ENCODE results near the gene LZTS3. TPM values are rescaled to one million over a fixed set of nuclear protein-coding genes. Genes with fewer than 3 reads are reported as not detected.

LZTS3 gene
- total and polyA plus RNA-seq, 2 of the 13 experiments (the other 11 are each of a cell fraction or from before 2014, with no cell fraction given) = 10.1 to 31.3 TPM

GRCh38 chr20:3203315-3204123, 30.2 kb upstream of the LZTS3 start (continued):
- TF ChIP-seq ZNF160 (CRISPR knock-in tag; IDR thresholded peaks at IDR 0.05) (no peak), ZFP41 (CRISPR knock-in tag; IDR thresholded peaks at IDR 0.05; ENCODE audit: borderline replicate concordance) (no peak), ZNF256 (CRISPR knock-in tag; conservative IDR thresholded peaks at IDR 0.05) (no peak), ZNF225 (CRISPR knock-in tag; IDR thresholded peaks at IDR 0.05) (peak; percentile 90), ZNF891 (CRISPR knock-in tag; IDR thresholded peaks at IDR 0.05) (no peak; the same call in 1 of the 2 replicates), HOXA9 (CRISPR knock-in tag; IDR thresholded peaks at IDR 0.05; ENCODE audit: borderline replicate concordance) (peak; percentile 76; the same call in 1 of the 2 replicates), LCORL (IDR thresholded peaks at IDR 0.05) (no peak), LCORL (CRISPR knock-in tag; IDR thresholded peaks at IDR 0.05) (no peak), ZMYM4 (CRISPR knock-in tag; IDR thresholded peaks at IDR 0.05) (no peak), HNF4G (IDR thresholded peaks at IDR 0.05; ENCODE audit: borderline replicate concordance, low read depth, low read length) (no peak), HNF4G (CRISPR knock-in tag; IDR thresholded peaks at IDR 0.05; ENCODE audit: borderline replicate concordance, low read depth) (no peak; the same call in 1 of the 2 replicates), ZNF670 (CRISPR knock-in tag; IDR thresholded peaks at IDR 0.05; ENCODE audit: borderline replicate concordance) (peak; percentile 83; the same call in 1 of the 2 replicates), MBNL3 (CRISPR knock-in tag; conservative IDR thresholded peaks at IDR 0.05) (no peak), ZNF484 (CRISPR knock-in tag; IDR thresholded peaks at IDR 0.05; ENCODE audit: borderline replicate concordance, low read depth) (no peak; the same call in 1 of the 2 replicates), DPF2 (CRISPR knock-in tag; IDR thresholded peaks at IDR 0.05; ENCODE audit: borderline replicate concordance, low read depth) (no peak), ZNF691 (CRISPR knock-in tag; IDR thresholded peaks at IDR 0.05; ENCODE audit: borderline replicate concordance, low read depth) (no peak), ATF4 (CRISPR knock-in tag; IDR thresholded peaks at IDR 0.05) (no peak; a peak in 1 of 4 replicates), TBP (CRISPR knock-in tag; IDR thresholded peaks at IDR 0.05) (no peak), ZNF572 (CRISPR knock-in tag; IDR thresholded peaks at IDR 0.05) (no peak; the same call in none of the 2 replicates), KMT2A (CRISPR knock-in tag; IDR thresholded peaks at IDR 0.05) (peak; percentile 13; the same call in 1 of the 2 replicates), ZBTB7B (CRISPR knock-in tag; IDR thresholded peaks at IDR 0.05) (peak; percentile 12; the same call in 1 of the 2 replicates), TSC22D2 (CRISPR knock-in tag; IDR thresholded peaks at IDR 0.05; ENCODE audit: borderline replicate concordance) (no peak; the same call in 1 of the 2 replicates), SAP130 (CRISPR knock-in tag; IDR thresholded peaks at IDR 0.05; ENCODE audit: low read depth) (no peak), ZNF678 (CRISPR knock-in tag; IDR thresholded peaks at IDR 0.05) (no peak), ZNF30 (CRISPR knock-in tag; IDR thresholded peaks at IDR 0.05) (no peak; the same call in 1 of the 2 replicates), XRCC5 (optimal IDR thresholded peaks at IDR 0.05; ENCODE audit: low read length) (no peak), NONO (IDR thresholded peaks at IDR 0.05) (no peak), NONO (CRISPR knock-in tag; conservative IDR thresholded peaks at IDR 0.05) (peak; percentile 84), PHF8 (CRISPR knock-in tag; IDR thresholded peaks at IDR 0.05) (no peak; the same call in 1 of the 2 replicates), TOE1 (CRISPR knock-in tag; IDR thresholded peaks at IDR 0.05) (no peak)
